ENCODE measurements around the gene GPR137B.
"Not testable (repeated sequence)": the region's sequence is repeated elsewhere in the genome, so short reads cannot be mapped to it uniquely, and the experiment has no call there.

GPR137B gene, protein sequence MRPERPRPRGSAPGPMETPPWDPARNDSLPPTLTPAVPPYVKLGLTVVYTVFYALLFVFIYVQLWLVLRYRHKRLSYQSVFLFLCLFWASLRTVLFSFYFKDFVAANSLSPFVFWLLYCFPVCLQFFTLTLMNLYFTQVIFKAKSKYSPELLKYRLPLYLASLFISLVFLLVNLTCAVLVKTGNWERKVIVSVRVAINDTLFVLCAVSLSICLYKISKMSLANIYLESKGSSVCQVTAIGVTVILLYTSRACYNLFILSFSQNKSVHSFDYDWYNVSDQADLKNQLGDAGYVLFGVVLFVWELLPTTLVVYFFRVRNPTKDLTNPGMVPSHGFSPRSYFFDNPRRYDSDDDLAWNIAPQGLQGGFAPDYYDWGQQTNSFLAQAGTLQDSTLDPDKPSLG

DNA sequence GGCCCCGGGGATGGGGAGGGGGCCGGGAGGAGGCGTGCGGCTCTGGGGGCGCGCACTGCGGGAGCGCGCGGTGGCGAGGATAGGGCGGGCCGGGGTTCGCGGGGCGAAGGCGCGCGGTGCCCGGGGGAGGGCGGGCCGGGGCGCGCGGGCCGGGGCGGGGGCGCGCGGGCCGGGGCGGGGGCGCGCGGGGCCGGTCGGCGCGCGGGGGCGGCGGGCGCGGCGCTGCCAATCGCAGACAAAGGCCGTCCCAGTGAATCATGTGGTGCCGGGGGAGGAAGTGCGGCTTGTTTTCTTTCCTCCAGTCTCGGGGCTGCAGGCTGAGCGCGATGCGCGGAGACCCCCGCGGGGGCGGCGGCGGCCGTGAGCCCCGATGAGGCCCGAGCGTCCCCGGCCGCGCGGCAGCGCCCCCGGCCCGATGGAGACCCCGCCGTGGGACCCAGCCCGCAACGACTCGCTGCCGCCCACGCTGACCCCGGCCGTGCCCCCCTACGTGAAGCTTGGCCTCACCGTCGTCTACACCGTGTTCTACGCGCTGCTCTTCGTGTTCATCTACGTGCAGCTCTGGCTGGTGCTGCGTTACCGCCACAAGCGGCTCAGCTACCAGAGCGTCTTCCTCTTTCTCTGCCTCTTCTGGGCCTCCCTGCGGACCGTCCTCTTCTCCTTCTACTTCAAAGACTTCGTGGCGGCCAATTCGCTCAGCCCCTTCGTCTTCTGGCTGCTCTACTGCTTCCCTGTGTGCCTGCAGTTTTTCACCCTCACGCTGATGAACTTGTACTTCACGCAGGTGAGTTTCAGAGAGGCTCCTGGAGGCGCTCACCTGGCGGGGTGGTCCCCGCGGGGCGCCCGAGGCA, at the start of gene GPR137B:
Gene GPR137B (plus strand): TSS at position 287 of the 851 bp plus-strand sequence. CDS start 84 bp downstream, at position 371.
- peak within 1 kb of the TSS; percentile 63 for H3K4me3 ChIP-seq (ENCODE audit: low read depth, low read length)
- TF ChIP-seq, protein P1, sequence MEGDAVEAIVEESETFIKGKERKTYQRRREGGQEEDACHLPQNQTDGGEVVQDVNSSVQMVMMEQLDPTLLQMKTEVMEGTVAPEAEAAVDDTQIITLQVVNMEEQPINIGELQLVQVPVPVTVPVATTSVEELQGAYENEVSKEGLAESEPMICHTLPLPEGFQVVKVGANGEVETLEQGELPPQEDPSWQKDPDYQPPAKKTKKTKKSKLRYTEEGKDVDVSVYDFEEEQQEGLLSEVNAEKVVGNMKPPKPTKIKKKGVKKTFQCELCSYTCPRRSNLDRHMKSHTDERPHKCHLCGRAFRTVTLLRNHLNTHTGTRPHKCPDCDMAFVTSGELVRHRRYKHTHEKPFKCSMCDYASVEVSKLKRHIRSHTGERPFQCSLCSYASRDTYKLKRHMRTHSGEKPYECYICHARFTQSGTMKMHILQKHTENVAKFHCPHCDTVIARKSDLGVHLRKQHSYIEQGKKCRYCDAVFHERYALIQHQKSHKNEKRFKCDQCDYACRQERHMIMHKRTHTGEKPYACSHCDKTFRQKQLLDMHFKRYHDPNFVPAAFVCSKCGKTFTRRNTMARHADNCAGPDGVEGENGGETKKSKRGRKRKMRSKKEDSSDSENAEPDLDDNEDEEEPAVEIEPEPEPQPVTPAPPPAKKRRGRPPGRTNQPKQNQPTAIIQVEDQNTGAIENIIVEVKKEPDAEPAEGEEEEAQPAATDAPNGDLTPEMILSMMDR (IDR thresholded peaks at IDR 0.05; ENCODE audit: control insufficient read depth, extremely low read depth, insufficient read depth) = no peak
- DNase-seq (ENCODE audit: low read depth) = no peak

DNA sequence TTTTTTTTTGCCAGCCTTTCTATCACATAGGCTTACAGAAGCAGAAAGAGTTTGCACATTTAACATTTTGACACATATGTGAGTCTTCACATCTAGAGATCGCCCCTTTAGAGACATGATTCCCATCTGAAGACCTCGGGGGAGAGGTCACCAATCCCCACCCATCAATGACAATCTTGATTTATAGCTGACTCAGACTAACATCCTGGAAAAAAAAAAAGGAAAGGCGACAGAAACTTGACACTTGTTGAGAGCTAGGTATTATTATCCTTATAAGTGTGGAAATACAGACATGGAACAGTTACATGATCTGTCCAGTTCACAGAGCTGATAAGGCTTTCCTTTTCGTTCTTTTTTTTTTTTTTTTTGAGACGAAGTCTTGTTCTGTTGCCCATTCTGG, 49.4 kb upstream of the GPR137B start:
- no peak overlapping the region for H3K4me3 ChIP-seq (ENCODE audit: low read depth, low read length)
- DNase-seq (ENCODE audit: low read depth) = no peak
- TF ChIP-seq, protein P1 (IDR thresholded peaks at IDR 0.05; ENCODE audit: control insufficient read depth, extremely low read depth, insufficient read depth) = no peak

DNA sequence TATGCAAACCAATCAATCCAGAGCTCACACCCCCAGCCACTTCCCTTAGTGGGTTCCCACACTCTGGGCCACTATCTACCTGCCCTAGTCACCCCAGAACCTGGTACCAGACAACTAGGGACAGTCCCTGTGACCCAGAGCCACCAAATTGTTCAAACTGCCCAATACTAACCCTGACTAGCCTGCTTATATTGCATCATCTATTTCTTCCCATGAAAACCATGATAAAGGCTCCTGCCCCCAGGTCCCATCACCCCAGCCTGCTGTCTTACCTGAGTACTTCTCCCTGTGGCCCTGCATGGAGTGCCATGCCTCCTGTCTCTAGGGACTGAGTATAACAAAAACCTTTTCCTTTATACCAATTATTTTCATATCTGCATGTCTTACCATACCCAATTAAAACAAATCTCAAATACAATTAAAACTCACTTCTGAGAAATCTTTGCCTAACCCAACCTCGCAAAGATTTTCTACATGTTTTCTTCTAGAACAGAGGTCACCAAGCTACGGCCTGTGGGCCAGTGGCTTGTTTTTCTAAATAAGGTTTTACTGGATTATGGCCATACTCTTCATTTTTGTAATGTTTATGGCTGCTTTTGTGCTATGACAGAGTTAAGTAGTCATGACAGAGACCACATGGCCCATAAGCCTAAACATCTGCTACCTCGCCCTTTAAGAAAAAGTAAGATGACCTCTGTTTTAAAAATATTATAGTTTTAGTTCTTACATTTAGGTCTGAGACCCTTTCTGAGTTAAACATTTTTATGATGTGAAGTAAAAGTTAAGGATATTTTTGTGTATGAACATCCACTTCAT, 46.4 kb upstream of the GPR137B start:
- TF ChIP-seq, protein P1 (IDR thresholded peaks at IDR 0.05; ENCODE audit: control insufficient read depth, extremely low read depth, insufficient read depth) = no peak
- no peak for DNase-seq (ENCODE audit: low read depth)

DNA sequence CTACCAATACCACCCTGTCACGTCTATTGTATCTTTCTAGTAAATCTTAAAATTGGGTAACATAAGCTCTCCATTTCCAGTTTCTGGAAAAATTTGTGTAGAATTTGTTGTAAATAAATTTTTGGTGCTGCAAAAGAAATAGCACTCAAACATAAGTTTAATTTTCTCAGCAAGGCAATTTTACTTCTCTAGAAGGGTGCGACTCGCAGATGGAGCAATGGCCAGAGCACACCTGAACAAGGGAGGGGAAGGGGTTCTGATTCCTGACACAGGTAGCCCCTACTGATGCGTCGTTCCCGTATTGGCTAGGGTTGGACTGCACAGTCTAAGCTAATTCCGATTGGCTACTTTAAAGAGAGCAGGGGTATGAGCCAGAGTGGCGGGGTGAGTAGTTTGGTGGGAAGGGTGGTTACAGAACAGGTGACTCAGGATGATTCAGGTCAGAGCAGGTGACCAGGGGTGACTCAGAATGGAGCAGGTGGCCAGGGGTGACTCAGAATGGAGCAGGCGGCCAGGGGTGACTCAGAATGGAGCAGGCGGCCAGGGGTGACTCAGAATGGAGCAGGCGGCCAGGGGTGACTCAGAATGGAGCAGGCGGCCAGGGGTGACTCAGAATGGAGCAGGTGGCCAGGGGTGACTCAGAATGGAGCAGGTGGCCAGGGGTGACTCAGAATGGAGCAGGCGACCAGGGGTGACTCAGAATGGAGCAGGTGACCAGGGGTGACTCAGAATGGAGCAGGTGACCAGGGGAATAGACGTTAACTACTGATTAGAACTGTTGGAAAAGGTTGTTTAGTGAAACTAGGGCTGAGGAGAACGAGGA, 45.5 kb upstream of the GPR137B start:
- H3K4me3 ChIP-seq (ENCODE audit: low read depth, low read length) = not testable (repeated sequence)
- DNase-seq (ENCODE audit: low read depth) = peak; percentile 99

More for the DNA sequence above, 46.4 kb upstream of the GPR137B start:
- no peak overlapping the region for H3K4me3 ChIP-seq (ENCODE audit: low read depth, low read length)

DNA sequence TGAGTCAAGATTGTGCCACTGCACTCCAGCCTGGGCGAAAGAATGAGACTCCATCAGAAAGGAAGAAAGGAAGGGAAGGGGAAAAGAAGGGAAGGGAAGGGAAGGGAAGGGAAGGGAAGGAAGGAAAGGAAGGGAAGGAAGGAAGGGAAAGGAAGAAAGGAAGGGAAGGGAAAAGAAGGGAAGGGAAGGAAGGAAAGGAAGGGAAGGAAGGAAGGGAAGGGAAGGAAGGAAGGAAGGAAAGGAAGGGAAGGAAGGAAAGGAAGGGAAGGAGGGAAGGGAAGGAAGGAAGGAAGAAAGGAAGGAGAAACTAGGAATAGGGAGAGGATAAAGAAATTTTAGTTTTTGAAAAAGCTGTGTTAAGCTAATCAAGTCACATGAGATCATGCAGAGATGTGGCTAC, 44.1 kb upstream of the GPR137B start:
- no peak for DNase-seq (ENCODE audit: low read depth)
- TF ChIP-seq, protein P1 (IDR thresholded peaks at IDR 0.05; ENCODE audit: control insufficient read depth, extremely low read depth, insufficient read depth) = no peak
- H3K4me3 ChIP-seq (ENCODE audit: low read depth, low read length) = no peak overlapping the region

DNA sequence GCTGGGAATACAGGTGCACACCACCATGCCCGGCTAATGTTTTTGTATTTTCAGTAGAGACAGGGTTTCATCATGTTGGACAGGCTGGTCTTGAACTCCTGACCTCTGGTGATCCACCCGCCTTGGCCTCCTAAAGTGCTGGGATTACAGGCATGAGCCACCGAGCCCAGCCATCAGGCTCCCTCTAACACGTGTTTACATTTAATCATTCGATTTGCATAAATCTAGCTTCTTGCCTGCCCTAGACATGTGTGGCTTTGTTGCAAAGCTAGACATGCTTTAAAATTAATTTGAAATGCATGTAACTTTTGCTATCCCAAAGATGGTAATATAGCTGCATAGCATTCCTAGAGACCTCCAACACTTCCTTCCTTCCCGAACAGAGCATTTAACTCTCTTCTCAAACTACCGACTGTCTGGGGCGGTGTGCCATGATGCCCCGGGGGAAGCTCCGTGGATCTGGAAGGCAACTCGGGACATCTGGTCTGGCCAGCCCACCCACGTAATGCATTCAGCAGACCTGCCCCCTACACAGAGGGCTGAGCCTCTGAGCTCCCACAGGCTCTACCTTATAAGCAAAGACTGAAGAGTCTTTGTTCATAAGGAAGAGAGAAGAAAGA, 42.9 kb upstream of the GPR137B start:
- no peak for DNase-seq (ENCODE audit: low read depth)
- TF ChIP-seq, protein P1 (IDR thresholded peaks at IDR 0.05; ENCODE audit: control insufficient read depth, extremely low read depth, insufficient read depth) = no peak
- H3K4me3 ChIP-seq (ENCODE audit: low read depth, low read length) = no peak overlapping the region
